Ectodermal cell (in vitro differentiated cells): ENCODE results near the gene VEPH1.

Experiments
- H3K27ac ChIP-seq: 2 replicates; pipeline ENCODE4 v1.7.0; 2013; ENCODE audit warnings: mild to moderate bottlenecking, low read depth, low read length; ENCODE audit not compliant: insufficient read depth, poor library complexity, severe bottlenecking
- H3K27me3 ChIP-seq: 2 replicates; pipeline ENCODE4 v1.7.0; 2013; ENCODE audit warnings: mild to moderate bottlenecking, low read length; ENCODE audit not compliant: insufficient read depth, control insufficient read depth, poor library complexity, severe bottlenecking
- H3K36me3 ChIP-seq: one replicate; pipeline ENCODE4 v1.7.0; 2013; ENCODE audit warnings: low read length; ENCODE audit not compliant: control insufficient read depth, insufficient read depth
- H3K4me1 ChIP-seq: one replicate; pipeline ENCODE4 v1.7.0; 2013; ENCODE audit warnings: low read length; ENCODE audit not compliant: control insufficient read depth, insufficient read depth
- H3K4me3 ChIP-seq: 2 replicates; pipeline ENCODE4 v1.7.0; 2013; ENCODE audit warnings: low read depth, low read length, control low read depth; ENCODE audit not compliant: insufficient read depth
- H3K9me3 ChIP-seq: 2 replicates; pipeline ENCODE4 v1.7.0; 2013; ENCODE audit warnings: mild to moderate bottlenecking, low read length, moderate library complexity; ENCODE audit not compliant: control insufficient read depth
- WGBS, 2 experiments: methylation state at CpG; one replicate each; pipeline ENCODE4 v1.1.7; 2013; ENCODE audit warnings: missing lambda C conversion rate in 2 of 2; 5-methylcytosine and 5-hydroxymethylcytosine counted together

The VEPH1 gene

DNA sequence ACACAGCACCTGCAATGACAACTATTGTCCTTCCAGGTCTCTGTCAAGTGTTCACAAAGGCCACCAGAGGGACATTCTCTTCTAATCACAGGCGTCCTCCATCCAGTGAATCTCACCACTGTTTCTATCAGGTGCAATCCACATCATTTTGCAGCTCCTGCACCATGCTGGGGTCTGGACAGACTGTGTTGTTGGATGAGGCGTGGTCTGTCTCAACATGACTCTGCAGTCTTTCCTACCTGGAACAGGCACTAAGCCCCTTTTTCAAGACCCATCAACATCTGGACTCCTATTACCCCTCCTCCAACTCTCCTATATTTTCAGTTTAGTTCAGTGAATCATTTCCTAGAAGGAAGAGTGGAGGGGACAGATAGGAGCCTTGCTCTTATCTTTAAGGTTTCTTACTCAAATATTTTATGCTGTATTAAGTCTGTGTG is 31.5 kb upstream of the VEPH1 start:
- 90 to 92% methylated on average over 2 of the region's 2 CpGs for WGBS, 2 experiments
- Histone ChIP-seq H3K4me3 (no peak overlapping the region), H3K9me3 (no peaks in the 10 kb centered on the region), H3K27me3 (no peaks in the 10 kb centered on the region), H3K36me3 (no peaks in the 10 kb centered on the region), H3K27ac (no peak overlapping the region), H3K4me1 (no peaks in the 10 kb centered on the region)

DNA sequence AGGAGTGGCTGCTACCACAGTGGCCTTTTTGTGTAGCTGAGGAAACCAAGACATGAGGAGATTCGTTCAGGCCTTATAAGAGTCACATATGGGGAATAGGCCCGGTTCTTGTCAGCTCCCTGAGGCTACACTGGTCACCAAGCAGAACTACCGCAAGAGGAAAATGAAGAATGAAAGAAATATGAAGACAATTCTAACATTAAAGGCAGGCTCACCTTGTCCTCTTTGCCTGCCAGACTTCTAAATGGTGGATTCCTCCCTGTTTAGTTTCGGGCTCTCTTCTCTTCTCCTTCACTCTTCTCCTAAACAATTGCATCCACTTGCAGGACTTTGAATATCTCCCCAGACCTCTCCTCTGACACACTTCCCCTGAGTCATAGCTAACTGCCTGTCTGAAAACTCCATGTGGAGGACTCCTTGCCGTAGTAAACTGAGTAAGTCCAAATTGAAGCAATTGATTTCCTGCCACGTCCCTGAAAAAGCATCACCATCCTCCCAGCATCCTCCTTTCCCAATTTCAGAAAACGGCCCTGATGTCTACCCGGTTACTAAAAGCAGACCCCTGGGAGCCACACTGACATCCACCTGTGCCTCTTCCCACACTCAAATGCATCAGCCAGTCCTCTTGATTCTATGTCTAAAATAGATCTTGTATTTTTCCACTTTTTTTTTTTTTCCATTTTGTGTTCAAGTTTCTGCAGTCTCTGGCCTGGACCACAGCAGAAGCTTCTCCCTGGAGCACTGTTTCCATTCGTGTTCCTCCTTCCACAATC is 30.3 kb upstream of the VEPH1 start:
- H3K27me3 ChIP-seq: no peaks in the 10 kb centered on the region
- WGBS, 2 experiments: 86 to 87% methylated on average over 9 of the region's 9 CpGs
- H3K4me3 ChIP-seq: no peak overlapping the region
- H3K27ac ChIP-seq: no peak overlapping the region
- no peaks in the 10 kb centered on the region for H3K9me3 ChIP-seq
- no peaks in the 10 kb centered on the region for H3K36me3 ChIP-seq
- no peaks in the 10 kb centered on the region for H3K4me1 ChIP-seq

DNA sequence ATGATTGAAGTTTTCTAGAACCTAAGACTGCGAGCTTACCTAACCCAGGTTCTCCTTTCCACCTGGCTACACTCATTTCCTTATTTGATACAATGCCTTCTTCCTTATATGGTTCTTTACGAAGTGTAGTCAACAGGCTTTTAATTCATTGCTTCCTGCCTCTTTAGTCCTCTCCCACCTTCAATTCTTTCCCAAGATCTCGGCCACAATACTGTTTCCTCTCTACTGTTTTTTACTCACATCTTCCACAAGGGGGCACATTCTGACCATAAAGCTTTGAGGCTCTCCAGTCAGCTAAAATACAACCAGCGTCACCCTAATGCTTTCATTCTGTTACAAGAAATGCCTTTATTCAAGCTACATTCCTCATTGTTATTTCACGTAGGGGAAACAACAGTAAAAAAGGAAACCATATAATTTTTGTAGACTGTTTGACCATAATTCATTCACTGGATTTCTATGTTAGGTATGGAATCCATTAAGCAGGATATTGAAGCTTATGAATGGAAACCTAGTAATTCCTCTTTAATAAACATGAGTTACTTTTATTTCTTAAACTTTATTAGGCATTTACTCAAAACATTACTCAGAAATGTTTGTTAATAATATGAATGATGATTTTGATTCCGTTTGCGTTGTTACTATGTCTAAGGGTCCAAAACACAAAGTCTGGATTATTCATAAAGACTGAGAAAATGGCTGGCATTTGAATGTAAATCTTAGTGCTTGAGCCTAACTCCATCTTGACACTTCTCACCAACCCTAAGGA is 29.5 kb upstream of the VEPH1 start:
- H3K27me3 ChIP-seq: no peaks in the 10 kb centered on the region
- H3K9me3 ChIP-seq: no peaks in the 10 kb centered on the region
- no peak overlapping the region for H3K27ac ChIP-seq
- 41 to 54% methylated on average over 6 to 7 of the region's 7 CpGs for WGBS, 2 experiments
- no peak overlapping the region for H3K4me3 ChIP-seq
- no peaks in the 10 kb centered on the region for H3K4me1 ChIP-seq
- H3K36me3 ChIP-seq: no peaks in the 10 kb centered on the region

DNA sequence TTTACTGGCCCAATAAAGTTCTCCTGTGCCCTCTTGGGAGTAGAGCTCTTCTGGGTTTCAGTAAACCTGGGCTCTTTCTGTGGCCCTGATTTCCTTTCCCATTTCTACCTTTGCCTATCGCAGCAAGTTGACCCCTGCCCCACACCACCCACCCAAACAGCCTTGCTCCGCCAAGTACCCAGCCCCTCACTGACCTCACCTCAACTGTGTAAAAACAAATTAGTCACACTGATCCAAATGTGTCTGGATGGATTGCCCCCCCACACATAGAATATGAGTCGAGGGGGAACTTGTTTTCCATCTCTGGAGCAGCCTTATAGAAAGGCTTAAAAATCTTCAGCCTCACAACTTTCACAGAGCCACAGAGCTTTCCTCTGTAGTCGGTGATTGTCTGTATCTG is 28.6 kb upstream of the VEPH1 start:
- no peak overlapping the region for H3K27ac ChIP-seq
- H3K27me3 ChIP-seq: no peaks in the 10 kb centered on the region
- H3K36me3 ChIP-seq: no peaks in the 10 kb centered on the region
- WGBS, 2 experiments: 91 to 93% methylated on average over 3 to 4 of the region's 4 CpGs
- H3K9me3 ChIP-seq: no peaks in the 10 kb centered on the region
- no peaks in the 10 kb centered on the region for H3K4me1 ChIP-seq
- H3K4me3 ChIP-seq: no peak overlapping the region

DNA sequence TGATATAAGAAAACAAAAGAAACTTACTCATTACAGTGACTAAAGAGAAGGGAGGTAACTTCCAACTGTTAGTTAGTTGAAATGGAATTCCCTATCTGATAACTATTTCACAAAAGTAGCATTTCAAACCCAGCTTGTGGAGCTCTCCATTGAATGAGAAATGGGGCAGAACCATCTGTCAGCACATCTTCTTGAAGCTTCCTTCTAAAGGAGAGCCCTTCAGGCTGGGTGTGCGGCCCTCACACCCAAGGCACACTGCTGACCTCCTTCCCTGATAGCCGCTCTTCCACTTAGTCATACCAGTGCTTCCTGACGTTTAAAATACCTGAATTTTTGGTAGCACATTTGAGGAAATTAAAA is 28.1 kb upstream of the VEPH1 start:
- Histone ChIP-seq H3K27ac (no peak overlapping the region), H3K36me3 (no peaks in the 10 kb centered on the region), H3K27me3 (no peaks in the 10 kb centered on the region), H3K4me3 (no peak overlapping the region), H3K4me1 (no peaks in the 10 kb centered on the region), H3K9me3 (no peaks in the 10 kb centered on the region)
- 89 to 93% methylated on average over 3 of the region's 3 CpGs for WGBS, 2 experiments

DNA sequence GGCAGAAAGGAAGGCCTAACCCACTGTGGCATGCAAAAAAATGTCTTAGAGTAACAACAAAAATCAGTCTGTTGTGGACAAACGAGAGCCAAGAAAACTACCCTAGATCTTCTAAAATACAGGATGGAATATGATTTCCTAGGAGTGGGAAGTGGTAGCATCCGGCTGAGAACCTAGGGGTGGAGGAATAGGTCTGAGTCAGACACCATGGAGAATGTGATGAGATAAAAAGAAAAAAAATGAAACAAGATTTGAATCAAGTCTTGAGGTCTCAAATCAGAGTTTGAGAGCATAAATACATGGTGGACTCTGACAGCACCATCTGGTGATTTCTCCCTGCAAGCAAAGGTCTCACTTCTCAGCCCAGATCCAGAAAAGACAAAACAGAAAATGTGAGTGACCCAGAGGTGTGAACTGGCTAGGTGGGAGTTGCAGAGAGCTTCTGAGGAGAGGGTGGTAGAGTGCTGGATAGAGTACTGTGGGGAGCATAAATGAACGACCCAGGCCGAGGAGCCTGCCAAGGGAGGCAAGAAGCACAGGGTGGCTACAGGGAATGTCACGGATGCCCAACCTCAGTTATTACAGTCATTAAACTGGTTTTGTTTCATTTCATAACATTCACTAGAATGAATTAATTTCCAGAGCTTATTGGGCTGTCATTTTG is 27.6 kb upstream of the VEPH1 start:
- Histone ChIP-seq H3K27ac (no peak overlapping the region), H3K4me1 (no peaks in the 10 kb centered on the region), H3K4me3 (no peak overlapping the region), H3K36me3 (no peaks in the 10 kb centered on the region), H3K27me3 (no peaks in the 10 kb centered on the region), H3K9me3 (no peaks in the 10 kb centered on the region)
- 92 to 94% methylated on average over 4 to 5 of the region's 5 CpGs for WGBS, 2 experiments

DNA sequence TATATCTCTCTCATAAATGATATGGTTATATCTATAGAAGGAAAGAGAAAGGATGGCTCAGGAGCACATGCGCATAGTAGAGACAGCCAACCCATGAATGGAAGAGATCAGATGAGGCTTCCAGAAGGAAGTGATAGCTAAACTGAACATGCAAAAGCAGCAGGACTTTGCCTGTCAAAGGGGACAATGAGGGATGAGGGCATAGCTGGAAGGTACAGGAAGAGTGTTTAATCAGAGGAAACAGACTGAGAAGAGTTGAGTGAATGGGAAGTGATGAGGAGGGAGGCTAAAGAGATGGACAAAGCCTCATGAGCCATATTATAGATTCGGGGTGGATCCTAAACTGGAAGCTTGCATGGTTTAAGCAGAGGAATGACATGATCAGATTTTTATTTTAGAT is 26.5 kb upstream of the VEPH1 start:
- Histone ChIP-seq H3K27me3 (no peaks in the 10 kb centered on the region), H3K27ac (no peak overlapping the region), H3K4me1 (no peaks in the 10 kb centered on the region), H3K9me3 (no peaks in the 10 kb centered on the region), H3K4me3 (no peak overlapping the region), H3K36me3 (no peaks in the 10 kb centered on the region)
- 88 to 92% methylated on average over 2 of the region's 2 CpGs for WGBS, 2 experiments

DNA sequence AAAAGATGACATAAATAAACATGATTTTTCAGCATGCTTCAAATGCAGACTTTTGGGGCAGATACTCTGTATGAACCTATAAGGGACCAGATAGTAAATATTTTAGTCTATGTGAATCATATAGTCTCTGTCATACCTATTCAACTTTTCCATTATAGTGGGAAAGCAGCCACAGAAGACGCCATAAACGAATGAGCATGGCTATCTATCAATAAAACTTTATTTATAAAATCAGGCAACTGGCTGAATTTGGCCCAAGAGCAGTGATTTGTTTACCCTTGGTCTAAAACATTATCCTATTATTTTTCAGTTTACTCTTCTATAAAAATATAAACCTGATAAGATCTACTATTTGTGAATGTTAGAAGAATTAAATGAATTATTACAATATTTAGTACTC is 25.9 kb upstream of the VEPH1 start:
- Histone ChIP-seq H3K4me3 (no peak overlapping the region), H3K9me3 (no peaks in the 10 kb centered on the region), H3K27ac (no peak overlapping the region), H3K4me1 (no peaks in the 10 kb centered on the region), H3K27me3 (no peaks in the 10 kb centered on the region), H3K36me3 (no peaks in the 10 kb centered on the region)
- 93 to 100% methylated on average over 2 of the region's 2 CpGs for WGBS, 2 experiments

DNA sequence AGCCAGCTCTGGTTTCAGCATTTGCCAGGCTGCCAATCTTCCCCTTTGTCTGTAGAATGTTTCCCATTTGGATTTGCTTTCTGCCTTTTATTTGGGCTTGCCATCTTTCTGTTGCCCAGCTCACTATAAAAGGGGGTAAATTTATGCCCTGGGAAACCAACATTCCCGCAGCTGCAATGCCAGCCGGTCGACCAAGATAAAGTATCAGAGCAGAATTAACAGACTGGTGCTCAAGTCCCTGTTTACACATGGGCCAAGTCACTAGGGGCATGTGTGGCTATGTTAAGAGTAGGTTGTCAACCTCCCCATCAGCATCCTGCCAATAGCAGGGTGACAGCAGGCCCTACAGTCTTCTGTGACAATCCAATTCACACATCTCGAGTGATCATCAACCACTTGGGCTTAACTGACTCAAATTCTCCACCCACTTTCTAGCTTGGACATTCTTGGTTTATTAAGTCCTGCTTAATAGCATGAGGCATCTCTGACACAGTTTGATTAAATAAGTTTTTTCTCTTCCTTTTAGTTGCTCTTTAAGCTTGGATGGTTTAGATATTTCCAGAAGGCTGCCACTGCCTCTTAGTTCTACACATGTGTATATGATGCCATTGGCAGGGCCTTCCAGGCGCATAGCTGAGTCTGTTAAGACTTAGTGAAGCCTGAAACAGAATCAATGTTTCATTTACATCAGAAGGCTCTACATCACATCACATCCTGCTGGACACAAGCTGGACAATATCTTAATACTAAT is 24.1 kb upstream of the VEPH1 start:
- H3K27ac ChIP-seq: no peak overlapping the region
- no peak overlapping the region for H3K4me3 ChIP-seq
- no peaks in the 10 kb centered on the region for H3K36me3 ChIP-seq
- 84 to 90% methylated on average over 5 of the region's 5 CpGs for WGBS, 2 experiments
- H3K4me1 ChIP-seq: no peaks in the 10 kb centered on the region
- H3K27me3 ChIP-seq: no peaks in the 10 kb centered on the region
- H3K9me3 ChIP-seq: no peaks in the 10 kb centered on the region

DNA sequence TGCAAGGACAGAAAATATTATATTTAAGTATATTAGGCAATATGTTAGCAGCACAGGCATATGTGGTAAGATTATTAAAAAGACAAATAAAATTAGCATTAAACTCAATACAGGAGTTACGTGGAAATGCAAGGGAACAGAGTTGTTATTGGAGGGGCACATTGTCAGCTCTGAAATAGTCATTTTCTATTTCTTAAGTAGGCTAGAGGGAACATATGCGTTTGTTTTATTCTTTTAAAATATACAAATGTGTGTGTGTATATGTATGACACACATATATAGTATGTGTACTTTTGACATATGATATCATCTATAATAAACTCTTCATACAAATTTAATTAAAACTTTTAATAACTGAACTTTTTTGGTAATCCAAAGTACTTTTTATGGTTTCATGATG is 22.8 kb upstream of the VEPH1 start:
- no peaks in the 10 kb centered on the region for H3K4me1 ChIP-seq
- no peaks in the 10 kb centered on the region for H3K9me3 ChIP-seq
- no peaks in the 10 kb centered on the region for H3K27me3 ChIP-seq
- WGBS, 2 experiments: 100% methylated on average over 1 of the region's 2 CpGs
- H3K4me3 ChIP-seq: no peak overlapping the region
- no peaks in the 10 kb centered on the region for H3K36me3 ChIP-seq
- no peak overlapping the region for H3K27ac ChIP-seq
